ENCODE data around the gene FASN.

DNA sequence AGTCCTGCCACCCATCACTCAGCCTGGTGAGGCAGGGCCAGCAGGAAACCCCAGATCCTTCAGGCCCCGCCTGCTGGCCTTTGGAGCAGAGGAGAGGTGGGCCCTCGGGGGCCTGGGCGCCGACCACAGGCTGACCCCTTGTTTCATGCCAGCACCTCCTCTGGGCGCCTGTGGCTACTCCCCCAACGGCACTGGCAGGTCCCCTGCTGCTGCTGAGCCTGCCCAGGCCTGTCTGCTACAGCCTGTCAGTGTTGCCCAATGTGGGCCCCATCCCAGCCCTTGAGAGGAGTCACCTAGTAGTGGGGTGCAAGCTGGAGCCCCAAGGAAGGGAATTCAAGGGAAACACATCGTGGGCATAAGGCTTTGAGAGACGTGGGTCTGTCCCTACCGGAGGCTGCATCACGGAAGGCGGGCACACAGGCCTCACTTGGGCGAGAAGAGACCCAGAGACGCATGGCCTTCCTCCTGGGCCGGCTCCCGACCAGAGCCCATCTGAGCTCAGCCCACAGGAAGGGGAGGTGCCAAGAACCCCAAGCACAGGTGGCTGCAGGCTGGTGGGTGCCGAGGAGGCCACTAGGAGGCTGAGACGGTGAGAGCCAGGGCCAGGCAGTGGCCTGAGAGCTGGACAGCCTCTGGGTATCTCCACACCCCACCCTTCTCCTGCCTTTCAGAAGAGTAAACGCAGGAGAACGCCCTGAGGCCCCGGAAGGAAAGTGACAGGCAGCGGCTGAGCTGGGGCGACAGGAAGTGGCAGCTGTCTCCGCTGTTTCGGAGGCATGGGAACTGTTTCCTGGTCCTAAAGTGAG lies 8.0 kb upstream of the FASN start:
- TF ChIP-seq GATA2 (IDR thresholded peaks at IDR 0.05; ENCODE audit: low read depth, low read length) (no peak), GATA3 (IDR thresholded peaks at IDR 0.05; ENCODE audit: low read depth, low read length) (no peak)
